HCEC 1CT (cell line): Measurements from ENCODE around the gene ATP8B3.

Source experiments
- DNase-seq: peaks from one replicate; pipeline ENCODE4 v3.0.0-alpha.2; 2017

ATP8B3 gene

GRCh38 chr19:1830978-1831377, 18.9 kb upstream of the ATP8B3 start:
- DNase-seq = no peak

GRCh38 chr19:1830568-1830967, 18.5 kb upstream of the ATP8B3 start:
- no peak for DNase-seq

GRCh38 chr19:1829958-1830357, 17.9 kb upstream of the ATP8B3 start:
- DNase-seq = no peak

GRCh38 chr19:1828279-1829238, 16.5 kb upstream of the ATP8B3 start:
- DNase-seq = no peak

- DNase-seq = no peak
Measured at GRCh38 chr19:1827566-1828278, 15.6 kb upstream of the ATP8B3 start.

GRCh38 chr19:1826557-1827521, 14.8 kb upstream of the ATP8B3 start:
- DNase-seq = no peak

- DNase-seq = peak; percentile 47
Measured at GRCh38 chr19:1825909-1826556, 14.0 kb upstream of the ATP8B3 start.

GRCh38 chr19:1824252-1824622, 12.2 kb upstream of the ATP8B3 start:
- DNase-seq = no peak

- DNase-seq = no peak
Measured at GRCh38 chr19:1823539-1824251, 11.6 kb upstream of the ATP8B3 start.

GRCh38 chr19:1823020-1823419, 10.9 kb upstream of the ATP8B3 start:
- no peak for DNase-seq

GRCh38 chr19:1822210-1822609, 10.1 kb upstream of the ATP8B3 start:
- no peak for DNase-seq

GRCh38 chr19:1819341-1820255, 7.5 kb upstream of the ATP8B3 start:
- DNase-seq = no peak

GRCh38 chr19:1818549-1819195, 6.6 kb upstream of the ATP8B3 start:
- no peak for DNase-seq

GRCh38 chr19:1817553-1818179, 5.6 kb upstream of the ATP8B3 start:
- DNase-seq = no peak

- DNase-seq = no peak
Measured at GRCh38 chr19:1816530-1817298, 4.6 kb upstream of the ATP8B3 start.

- no peak for DNase-seq
Measured at GRCh38 chr19:1815605-1816529, 3.8 kb upstream of the ATP8B3 start.

- no peak for DNase-seq
Measured at GRCh38 chr19:1814833-1815604, 2.9 kb upstream of the ATP8B3 start.
